ENCODE results near the gene YKT6. TPM values are rescaled to one million over a fixed set of nuclear protein-coding genes. Genes with fewer than 3 reads are reported as not detected.

The YKT6 gene
- total and polyA plus RNA-seq, 2 donors (not counting 3 experiments of a cell fraction or from before 2014, with no cell fraction given): 117 to 120 TPM

DNA sequence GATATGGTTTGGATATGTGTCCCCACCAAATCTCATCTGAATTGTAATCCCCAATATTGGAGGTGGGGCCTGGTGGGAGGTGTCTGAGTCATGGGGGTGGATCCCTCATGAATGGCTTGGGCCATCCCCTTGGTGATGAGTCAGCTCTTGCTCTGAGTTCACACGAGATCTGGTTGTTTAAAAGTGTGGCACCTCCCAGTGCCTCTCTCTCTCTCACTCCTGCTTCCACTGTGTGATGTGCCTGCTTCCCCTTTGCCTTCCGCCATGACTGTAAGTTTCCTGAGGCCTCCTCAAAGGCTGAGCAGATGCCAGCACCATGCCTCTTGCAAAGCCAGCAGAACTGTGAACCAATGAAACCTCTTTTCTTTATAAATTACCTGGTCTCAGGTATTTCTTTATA lies 6.7 kb upstream of the YKT6 start:
- BruUV-seq (replicated peaks): no TSS peak
- Histone ChIP-seq H3K9ac (replicated peaks; ENCODE audit: extremely low read depth, insufficient read depth, low read length) (no peak overlapping the region), H3K27ac (ENCODE audit: insufficient read depth, low read depth, low read length) (no peak overlapping the region), H3K79me2 (ENCODE audit: control insufficient read depth, insufficient read depth, low read length) (no peaks in the 10 kb centered on the region), H3K4me2 (ENCODE audit: insufficient read depth, low read length) (no peak overlapping the region), H4K20me1 (replicated peaks; ENCODE audit: control insufficient read depth, extremely low read depth, insufficient read depth, low read length) (no peaks in the 10 kb centered on the region), H2AFZ (ENCODE audit: low read depth, low read length) (no peak overlapping the region), H3K4me1 (ENCODE audit: control insufficient read depth, extremely low read depth, insufficient read depth, low read length) (no peaks in the 10 kb centered on the region), H3K9me1 (replicated peaks; ENCODE audit: control insufficient read depth, extremely low read depth, insufficient read depth, low read length) (no peaks in the 10 kb centered on the region), H3K4me3 (replicated peaks in 1 of 3; ENCODE audit: insufficient read depth in 1 of 3, low read depth in 1 of 3, low read length in 3 of 3) (no peak overlapping the region), H3K27me3 (ENCODE audit: control insufficient read depth in 2 of 2, insufficient read depth in 2 of 2, low read length in 2 of 2) (peaks cover 7 to 20% of the 10 kb centered on the region in 2 experiments), H3K9me3 (replicated peaks; ENCODE audit: control insufficient read depth, insufficient read depth, low read length) (no peaks in the 10 kb centered on the region), H3K36me3 (ENCODE audit: control insufficient read depth in 2 of 2, extremely low read depth in 1 of 2, insufficient read depth in 2 of 2, low read length in 2 of 2) (no peaks in the 10 kb centered on the region)
- DNase-seq (ENCODE audit: low read depth, low spot score): no peak
- no peak for TF ChIP-seq JUN (IDR thresholded peaks at IDR 0.05; ENCODE audit: borderline replicate concordance, insufficient read depth, insufficient read length, low read depth)
- no peak for TF ChIP-seq POLR2AphosphoS5 (IDR thresholded peaks at IDR 0.05; ENCODE audit: insufficient read depth, low read depth, low read length)
- no peak for TF ChIP-seq POLR2A (IDR thresholded peaks at IDR 0.05; ENCODE audit: low read depth, low read length)
- no peak for TF ChIP-seq FOS (IDR thresholded peaks at IDR 0.05; ENCODE audit: borderline replicate concordance, insufficient read depth, low read length)
- TF ChIP-seq, protein P1, sequence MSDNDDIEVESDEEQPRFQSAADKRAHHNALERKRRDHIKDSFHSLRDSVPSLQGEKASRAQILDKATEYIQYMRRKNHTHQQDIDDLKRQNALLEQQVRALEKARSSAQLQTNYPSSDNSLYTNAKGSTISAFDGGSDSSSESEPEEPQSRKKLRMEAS (IDR thresholded peaks at IDR 0.05; ENCODE audit: insufficient read depth, insufficient read length): no peak
- TF ChIP-seq MYC (IDR thresholded peaks at IDR 0.05; ENCODE audit: low read depth, low read length): no peak
- TF ChIP-seq GATA2 (IDR thresholded peaks at IDR 0.05; ENCODE audit: insufficient read depth, insufficient read length, low read depth, low read length): no peak
- TF ChIP-seq, protein P2, sequence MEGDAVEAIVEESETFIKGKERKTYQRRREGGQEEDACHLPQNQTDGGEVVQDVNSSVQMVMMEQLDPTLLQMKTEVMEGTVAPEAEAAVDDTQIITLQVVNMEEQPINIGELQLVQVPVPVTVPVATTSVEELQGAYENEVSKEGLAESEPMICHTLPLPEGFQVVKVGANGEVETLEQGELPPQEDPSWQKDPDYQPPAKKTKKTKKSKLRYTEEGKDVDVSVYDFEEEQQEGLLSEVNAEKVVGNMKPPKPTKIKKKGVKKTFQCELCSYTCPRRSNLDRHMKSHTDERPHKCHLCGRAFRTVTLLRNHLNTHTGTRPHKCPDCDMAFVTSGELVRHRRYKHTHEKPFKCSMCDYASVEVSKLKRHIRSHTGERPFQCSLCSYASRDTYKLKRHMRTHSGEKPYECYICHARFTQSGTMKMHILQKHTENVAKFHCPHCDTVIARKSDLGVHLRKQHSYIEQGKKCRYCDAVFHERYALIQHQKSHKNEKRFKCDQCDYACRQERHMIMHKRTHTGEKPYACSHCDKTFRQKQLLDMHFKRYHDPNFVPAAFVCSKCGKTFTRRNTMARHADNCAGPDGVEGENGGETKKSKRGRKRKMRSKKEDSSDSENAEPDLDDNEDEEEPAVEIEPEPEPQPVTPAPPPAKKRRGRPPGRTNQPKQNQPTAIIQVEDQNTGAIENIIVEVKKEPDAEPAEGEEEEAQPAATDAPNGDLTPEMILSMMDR (IDR thresholded peaks at IDR 0.05; ENCODE audit: extremely low read depth in 1 of 2, insufficient read depth in 1 of 2, low read depth in 1 of 2, low read length in 2 of 2): no peak
- TF ChIP-seq EZH2 (IDR thresholded peaks at IDR 0.05; ENCODE audit: borderline replicate concordance, low read depth, low read length, severe bottlenecking): no peak
- POLR2A ChIA-PET: no interaction called here
- dilution Hi-C loops (cut with MboI; ENCODE audit: extremely low pct_ligation_motif_present, low sequenced_read_pairs) (no loop called here), intact Hi-C loops (cut with micrococcal nuclease) (no loop called here)
- FAIRE-seq: no peak
- CTCF ChIA-PET: interaction anchor here (2.9 to 4.9 kb wide), 2 partner anchors 122 to 174 kb away, joined by 34 to 60 read pairs; no protein-coding TSS in a partner anchor

Data from endothelial cell of umbilical vein (primary cell).